ENCODE measurements around the gene KCNH3.

KCNH3 gene

DNA sequence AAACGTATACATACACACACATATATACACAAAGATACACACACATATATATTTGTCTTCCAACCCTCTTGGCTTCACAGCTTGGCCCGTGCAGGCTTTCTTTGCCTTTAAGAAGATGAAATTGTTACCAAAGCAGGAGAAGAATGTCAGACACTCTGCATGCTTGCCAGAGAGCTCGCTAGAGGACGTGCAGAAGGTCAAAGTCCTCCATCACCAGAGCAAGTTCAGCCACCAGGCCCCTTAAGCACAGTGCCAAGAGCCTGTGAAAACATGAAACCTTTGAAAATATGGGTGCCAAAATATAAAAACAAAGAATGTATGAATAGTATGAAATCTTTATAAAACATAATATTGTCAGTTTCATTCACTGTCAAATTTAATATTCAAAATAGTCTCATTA lies 44.0 kb downstream of the KCNH3 start:
- H3K4me3 ChIP-seq (ENCODE audit: low read depth, low read length) = no peak overlapping the region
- TF ChIP-seq, protein P1, sequence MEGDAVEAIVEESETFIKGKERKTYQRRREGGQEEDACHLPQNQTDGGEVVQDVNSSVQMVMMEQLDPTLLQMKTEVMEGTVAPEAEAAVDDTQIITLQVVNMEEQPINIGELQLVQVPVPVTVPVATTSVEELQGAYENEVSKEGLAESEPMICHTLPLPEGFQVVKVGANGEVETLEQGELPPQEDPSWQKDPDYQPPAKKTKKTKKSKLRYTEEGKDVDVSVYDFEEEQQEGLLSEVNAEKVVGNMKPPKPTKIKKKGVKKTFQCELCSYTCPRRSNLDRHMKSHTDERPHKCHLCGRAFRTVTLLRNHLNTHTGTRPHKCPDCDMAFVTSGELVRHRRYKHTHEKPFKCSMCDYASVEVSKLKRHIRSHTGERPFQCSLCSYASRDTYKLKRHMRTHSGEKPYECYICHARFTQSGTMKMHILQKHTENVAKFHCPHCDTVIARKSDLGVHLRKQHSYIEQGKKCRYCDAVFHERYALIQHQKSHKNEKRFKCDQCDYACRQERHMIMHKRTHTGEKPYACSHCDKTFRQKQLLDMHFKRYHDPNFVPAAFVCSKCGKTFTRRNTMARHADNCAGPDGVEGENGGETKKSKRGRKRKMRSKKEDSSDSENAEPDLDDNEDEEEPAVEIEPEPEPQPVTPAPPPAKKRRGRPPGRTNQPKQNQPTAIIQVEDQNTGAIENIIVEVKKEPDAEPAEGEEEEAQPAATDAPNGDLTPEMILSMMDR (IDR thresholded peaks at IDR 0.05; ENCODE audit: low read depth, low read length) = no peak
- peaks cover 3% of the 10 kb centered on the region; the same call in 1 of the 2 replicates for H3K4me1 ChIP-seq
- peaks cover 9% of the 10 kb centered on the region for H3K36me3 ChIP-seq
- DNase-seq = no peak
- H3K9me3 ChIP-seq = no peaks in the 10 kb centered on the region
- H3K27me3 ChIP-seq = no peaks in the 10 kb centered on the region

DNA sequence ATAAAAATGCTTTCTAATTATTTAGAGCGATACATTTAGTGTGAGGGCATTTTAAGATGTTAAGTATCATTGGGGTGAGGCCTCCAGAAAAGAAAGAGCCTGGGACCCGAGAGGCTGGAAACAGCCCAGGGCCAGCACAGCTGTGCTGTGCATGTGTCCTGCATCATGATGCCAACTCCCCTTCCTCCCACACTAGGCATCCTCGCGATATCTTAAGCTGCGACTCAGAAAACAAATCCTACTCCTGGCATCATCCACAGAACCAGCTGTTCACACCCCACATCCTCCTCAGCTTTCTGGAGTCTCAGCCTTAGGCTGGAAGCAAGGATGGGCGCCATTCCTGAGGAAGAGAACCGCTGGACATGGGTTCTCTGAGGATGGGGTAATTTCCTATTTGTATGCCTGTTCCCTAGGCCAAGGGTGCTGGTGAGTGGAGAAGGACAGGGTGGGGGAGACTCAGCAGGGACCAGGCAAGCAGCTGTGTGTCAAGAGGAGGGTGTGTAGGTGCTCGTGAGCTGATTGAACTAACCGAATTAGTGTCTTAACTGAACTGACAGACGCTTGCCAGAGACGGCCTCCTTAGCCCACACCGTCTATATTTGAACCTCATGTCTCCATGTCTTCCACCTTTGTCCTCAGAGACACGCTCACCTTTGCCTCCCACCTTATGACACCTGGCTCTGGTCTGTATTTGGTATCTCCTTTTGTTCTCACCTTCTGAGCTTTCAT lies 44.7 kb downstream of the KCNH3 start:
- Histone ChIP-seq H3K27me3 (no peaks in the 10 kb centered on the region), H3K9me3 (no peaks in the 10 kb centered on the region), H3K4me1 (peaks cover 5% of the 10 kb centered on the region), H3K36me3 (peaks cover 9% of the 10 kb centered on the region), H3K4me3 (ENCODE audit: low read depth, low read length) (no peak overlapping the region)
- no peak for DNase-seq
- TF ChIP-seq, protein P1 (IDR thresholded peaks at IDR 0.05; ENCODE audit: low read depth, low read length) = no peak

DNA sequence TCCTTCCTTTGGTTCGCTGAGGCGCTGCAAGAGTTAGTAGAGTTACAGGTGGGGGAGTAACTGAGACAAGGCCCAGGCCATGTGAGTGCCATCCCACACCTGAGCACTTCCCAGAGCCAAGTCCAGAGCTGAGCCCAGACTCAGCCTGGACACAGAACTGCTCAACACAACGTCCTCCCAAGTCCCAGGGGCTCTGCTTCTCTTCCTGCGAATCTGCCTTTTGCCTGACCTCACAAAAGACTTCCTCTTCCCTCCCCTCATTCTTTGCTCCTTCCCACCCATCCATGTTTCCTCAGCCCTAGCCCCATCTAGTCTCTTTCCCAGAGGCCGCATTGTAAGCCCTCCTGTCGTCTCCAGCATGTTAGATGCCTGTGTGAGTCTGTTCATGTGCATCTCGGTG lies 45.8 kb downstream of the KCNH3 start:
- no peaks in the 10 kb centered on the region for H3K27me3 ChIP-seq
- no peak for DNase-seq
- TF ChIP-seq, protein P1 (IDR thresholded peaks at IDR 0.05; ENCODE audit: low read depth, low read length) = no peak
- H3K4me3 ChIP-seq (ENCODE audit: low read depth, low read length) = no peak overlapping the region
- H3K36me3 ChIP-seq = peaks cover 9% of the 10 kb centered on the region
- H3K4me1 ChIP-seq = peaks cover 8% of the 10 kb centered on the region
- no peaks in the 10 kb centered on the region for H3K9me3 ChIP-seq

DNA sequence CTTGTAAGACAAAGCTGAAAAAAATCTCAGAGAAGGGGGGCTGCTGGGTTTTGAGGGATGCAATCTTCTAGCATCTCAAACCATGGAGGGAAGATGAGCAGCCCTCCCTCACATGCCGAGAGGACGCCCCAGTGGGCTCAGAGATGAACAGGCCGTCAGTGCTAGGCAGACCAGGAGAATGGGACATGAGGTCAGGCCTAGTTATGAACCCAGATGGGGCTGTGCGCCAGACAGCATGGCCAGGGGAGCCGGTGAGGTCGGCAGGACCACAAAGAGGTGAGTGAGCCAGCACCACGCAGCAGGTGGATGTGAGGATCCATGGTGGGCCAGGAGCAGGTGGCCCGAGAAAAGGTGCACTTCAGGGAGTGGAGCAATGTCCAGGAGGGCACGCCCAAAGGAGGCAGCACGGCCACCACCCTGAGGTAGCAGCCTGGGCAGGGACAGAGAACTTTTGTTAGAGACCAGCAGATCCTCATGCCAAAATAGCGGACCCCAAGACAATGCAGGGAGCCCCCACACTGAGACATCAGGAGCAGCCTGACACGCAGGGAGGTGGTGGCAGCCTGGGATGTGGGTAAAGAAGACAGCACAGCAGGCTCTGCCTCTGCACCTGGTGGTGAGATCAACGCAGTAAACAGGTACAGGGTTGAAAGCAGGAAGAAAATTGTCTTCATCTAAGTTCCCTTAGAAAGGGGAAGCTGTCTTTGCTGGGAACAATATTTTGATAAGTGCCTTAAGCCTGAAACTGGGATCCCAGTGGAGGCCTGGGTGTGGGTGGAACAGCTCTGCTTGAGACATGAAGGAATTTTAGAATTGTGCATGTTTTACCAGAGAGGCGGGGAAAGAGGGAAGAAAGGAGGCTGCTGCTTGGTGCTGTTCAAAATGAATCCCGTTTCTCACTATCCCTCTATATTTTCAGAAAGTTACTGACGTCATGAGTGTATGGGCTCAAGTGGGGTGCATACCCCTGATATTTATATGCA lies 46.9 kb downstream of the KCNH3 start:
- no peaks in the 10 kb centered on the region for H3K9me3 ChIP-seq
- peaks cover 8% of the 10 kb centered on the region for H3K4me1 ChIP-seq
- TF ChIP-seq, protein P1 (IDR thresholded peaks at IDR 0.05; ENCODE audit: low read depth, low read length) = no peak
- no peaks in the 10 kb centered on the region for H3K27me3 ChIP-seq
- no peak for DNase-seq
- no peak overlapping the region for H3K4me3 ChIP-seq (ENCODE audit: low read depth, low read length)
- peaks cover 9% of the 10 kb centered on the region for H3K36me3 ChIP-seq

DNA sequence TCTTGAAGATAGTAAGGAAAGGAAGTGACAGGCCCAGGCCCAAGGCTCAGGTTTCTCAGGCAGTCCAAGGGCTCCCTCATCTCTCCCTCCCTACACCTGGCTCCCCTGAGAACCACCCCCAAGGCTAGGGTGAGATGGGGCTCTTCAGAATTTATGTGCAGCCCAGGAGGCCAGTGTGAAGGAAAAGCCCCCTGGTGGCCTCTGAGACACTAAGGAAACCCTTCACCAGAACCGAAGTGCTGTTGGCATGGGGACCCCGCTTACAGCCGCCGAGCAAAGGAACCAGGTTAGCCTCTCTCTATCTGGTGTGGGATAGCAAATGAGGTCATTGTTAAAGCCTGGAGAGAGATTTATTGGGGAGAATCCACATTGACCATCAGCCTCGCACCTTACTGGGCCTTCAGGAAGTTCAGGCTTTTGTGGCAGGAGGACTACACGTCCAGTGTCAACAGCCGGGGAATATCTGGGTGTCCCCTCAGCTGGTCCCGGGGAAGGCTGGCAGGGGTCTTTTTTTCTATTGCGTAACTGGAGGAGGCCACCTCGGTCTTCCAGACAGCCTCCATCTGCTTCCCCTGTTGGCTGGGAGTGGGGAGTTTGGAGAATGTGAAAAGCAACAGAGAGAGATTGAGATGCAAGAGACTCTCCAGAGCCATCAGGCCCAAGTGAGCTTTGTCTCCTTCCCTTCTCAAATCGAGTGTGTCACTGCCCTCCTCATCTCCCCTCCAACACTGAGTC lies 48.5 kb downstream of the KCNH3 start:
- no peak overlapping the region for H3K4me3 ChIP-seq (ENCODE audit: low read depth, low read length)
- H3K27me3 ChIP-seq = no peaks in the 10 kb centered on the region
- DNase-seq = no peak
- TF ChIP-seq, protein P1 (IDR thresholded peaks at IDR 0.05; ENCODE audit: low read depth, low read length) = peak; percentile 18; the same call in 1 of the 2 replicates
- no peaks in the 10 kb centered on the region for H3K9me3 ChIP-seq
- peaks cover 8% of the 10 kb centered on the region for H3K4me1 ChIP-seq
- peaks cover 9% of the 10 kb centered on the region for H3K36me3 ChIP-seq

Measured in BE2C (cell line).